HCT116 (cell line): ENCODE results near the gene FCHSD2. TPM values are rescaled to one million over a fixed set of nuclear protein-coding genes. Genes with fewer than 3 reads are reported as not detected.

Experiments
- ATAC-seq: fragments of 200-7000 bp; cut with Tn5 transposase; 2 replicates; pipeline ENCODE4 v1.9.1; 2020; ENCODE audit warnings: mild to moderate bottlenecking, moderate library complexity
- BruUV-seq: library from RNA; stranded (reverse); fragments of 400-500 nt; replicated peaks from 2 replicates; lab custom pipeline; 2021; lab: Mats Ljungman, UMichigan
- CTCF ChIA-PET: fragments of 300-600 bp; sonication (Branson Sonifier 250); formaldehyde crosslinking; loops from one replicate; lab custom pipeline; 2021; ENCODE audit warnings: antibody characterized with exemption; lab: Charles Lee
- POLR2A ChIA-PET: fragments of 300-600, 350-600 bp; sonication (Branson Sonifier 250); formaldehyde crosslinking; loops from one replicate; lab custom pipeline; 2021; ENCODE audit warnings: antibody characterized with exemption; lab: Charles Lee
- RAD21 ChIA-PET, 2 experiments: fragments of 300-600 bp; sonication (Branson Sonifier 250); formaldehyde crosslinking; loops; one replicate each; lab custom pipeline; 2023; ENCODE audit warnings: low total read pairs in 2 of 2; ENCODE audit not compliant: uncharacterized antibody in 2 of 2, unreplicated experiment in 2 of 2, low non-redundant PET in 1 of 2; lab: Charles Lee
- DNase-seq: peaks from one replicate; pipeline ENCODE4 v3.0.0-alpha.2; 2010; ENCODE audit warnings: low read depth, low spot score
- H2AFZ ChIP-seq: fragments of 200-600 bp; shearing (Covaris generic), sonication (generic); 2 replicates; pipeline ENCODE4 v1.6.1; 2017; ENCODE audit warnings: low read depth, mixed run types, mixed read lengths, antibody characterized with exemption, low read length; ENCODE audit not compliant: poor library complexity, severe bottlenecking
- H3K27ac ChIP-seq: 2 replicates; pipeline ENCODE4 v1.5.1; 2012; ENCODE audit warnings: low read depth, low read length
- H3K27me3 ChIP-seq: fragments of 200-600 bp; sonication (generic); 2 replicates; pipeline ENCODE4 v1.6.1; 2016; ENCODE audit warnings: mixed run types, low read length, mixed read lengths; ENCODE audit not compliant: insufficient read depth
- H3K36me3 ChIP-seq, 2 experiments: fragments of 200-500 bp in 1 of 2; fragments of 200-600 bp in 1 of 2; sonication (Bioruptor generic) in 1 of 2; sonication (generic) in 1 of 2; 2 replicates each; pipeline versions ENCODE4 v1.5.1 to v1.6.1; 2014 to 2016; ENCODE audit warnings: low read length in 2 of 2, inconsistent platforms in 1 of 2, mixed read lengths in 1 of 2, mixed run types in 1 of 2; ENCODE audit not compliant: insufficient read depth in 2 of 2, control insufficient read depth in 1 of 2
- H3K4me1 ChIP-seq, 2 experiments: fragments of 200-600 bp in 1 of 2; sonication (generic) in 1 of 2; 2 replicates each; pipeline versions ENCODE4 v1.5.1 to v1.6.1; 2012 to 2017; ENCODE audit warnings: low read length in 2 of 2, inconsistent platforms in 1 of 2, mild to moderate bottlenecking in 1 of 2, mixed read lengths in 1 of 2, mixed run types in 1 of 2, moderate library complexity in 1 of 2; ENCODE audit not compliant: insufficient read depth in 2 of 2, control insufficient read depth in 1 of 2
- H3K4me2 ChIP-seq: fragments of 200-600 bp; sonication (generic); 2 replicates; pipeline ENCODE4 v1.6.1; 2017; ENCODE audit warnings: mixed run types, low read length, mixed read lengths
- H3K4me3 ChIP-seq, 2 experiments: fragments of 200-600 bp in 1 of 2; sonication (generic) in 1 of 2; replicated peaks in 1 of 2; 2 replicates each; pipeline ENCODE4 v1.5.1; 2011 to 2016; ENCODE audit warnings: low read length in 2 of 2, control low read depth in 1 of 2, low read depth in 1 of 2, mild to moderate bottlenecking in 1 of 2, mixed read lengths in 1 of 2, mixed run types in 1 of 2
- H3K79me2 ChIP-seq: fragments of 200-600 bp; sonication (generic); 2 replicates; pipeline ENCODE4 v1.6.1; 2017; ENCODE audit warnings: mild to moderate bottlenecking, mixed run types, low read length, moderate library complexity, mixed read lengths; ENCODE audit not compliant: insufficient read depth
- H3K9ac ChIP-seq: fragments of 200-600 bp; sonication (generic); 2 replicates; pipeline ENCODE4 v1.6.1; 2016; ENCODE audit warnings: low read length, mixed read lengths
- H3K9me2 ChIP-seq: fragments of 200-600 bp; sonication (generic), shearing (Covaris generic); 2 replicates; pipeline ENCODE4 v1.6.1; 2017; ENCODE audit warnings: mixed run types, mild to moderate bottlenecking, moderate library complexity; ENCODE audit not compliant: insufficient read depth
- H3K9me3 ChIP-seq, 2 experiments: fragments of 200-500 bp in 1 of 2; fragments of 200-600 bp in 1 of 2; sonication (Bioruptor generic) in 1 of 2; sonication (generic) in 1 of 2; 2 replicates each; pipeline ENCODE4 v1.6.1; 2014 to 2017; ENCODE audit warnings: low read length in 2 of 2, mixed read lengths in 2 of 2, inconsistent platforms in 1 of 2, low read depth in 1 of 2, mild to moderate bottlenecking in 1 of 2, mixed run types in 1 of 2, moderate library complexity in 1 of 2; ENCODE audit not compliant: control insufficient read depth in 1 of 2, insufficient read depth in 1 of 2
- H4K20me1 ChIP-seq: fragments of 200-600 bp; sonication (generic), shearing (Covaris generic); 2 replicates; pipeline ENCODE4 v1.6.1; 2017; ENCODE audit warnings: mixed run types, mild to moderate bottlenecking, moderate library complexity; ENCODE audit not compliant: insufficient read depth
- CBX3 ChIP-seq: IDR thresholded peaks from 2 replicates; pipeline ENCODE4 v1.6.1; 2012; ENCODE audit warnings: low read depth
- EZH2 ChIP-seq: fragments of 200-600 bp; sonication (generic); IDR thresholded peaks from 2 replicates; pipeline ENCODE4 v1.6.1; 2017; ENCODE audit warnings: antibody characterized with exemption, mixed run types
- EZH2phosphoT487 ChIP-seq: fragments of 200-600 bp; IDR thresholded peaks from 2 replicates; pipeline ENCODE4 v1.6.1; 2018; ENCODE audit warnings: antibody characterized with exemption, borderline replicate concordance
- JUND ChIP-seq: IDR thresholded peaks from 2 replicates; pipeline ENCODE4 v1.6.1; 2012
- POLR2A ChIP-seq: IDR thresholded peaks from 2 replicates; pipeline ENCODE4 v1.7.0; 2011; ENCODE audit warnings: borderline replicate concordance; ENCODE audit not compliant: insufficient read depth, insufficient read length; ENCODE audit errors: extremely low read depth
- TCF7L2 ChIP-seq: IDR thresholded peaks from 2 replicates; pipeline ENCODE4 v1.7.0; 2011; ENCODE audit warnings: borderline replicate concordance, inconsistent platforms; ENCODE audit not compliant: insufficient read depth, insufficient read length; ENCODE audit errors: extremely low read depth
- intact Hi-C: fragments of 100-400 bp; cut with micrococcal nuclease; formaldehyde crosslinking; loops from 2 replicates; pipeline ENCODE4 v1.10.0; 2022
- total RNA-seq: library from RNA; stranded (reverse); gene quantifications from one replicate; pipeline ENCODE4 v1.2.1, GENCODE V29; 2021; ENCODE audit not compliant: unreplicated experiment

The FCHSD2 gene
- total RNA-seq, 1 experiment from 2014 or later = 15.0 TPM

GRCh38 chr11:72829884-72830533 lies 312.1 kb downstream of the FCHSD2 start:
- H3K4me1 ChIP-seq = peaks cover 0 to 6% of the 10 kb centered on the region in 2 experiments; a peak in 2 of 4 replicates
- no peak for TF ChIP-seq POLR2A
- TF ChIP-seq EZH2phosphoT487 = no peak
- TF ChIP-seq EZH2 = no peak
- H3K4me2 ChIP-seq = no peak overlapping the region
- no peak overlapping the region for H3K27ac ChIP-seq
- no peak for ATAC-seq
- no peak overlapping the region for H3K9ac ChIP-seq
- ChIA-PET RAD21 (no interaction called here), CTCF (interaction anchor here (2.4 to 4.1 kb wide), 2 partner anchors 105 to 348 kb away, joined by 10 to 79 read pairs; no protein-coding TSS in a partner anchor), POLR2A (no interaction called here)
- no peaks in the 10 kb centered on the region for H3K27me3 ChIP-seq
- BruUV-seq = no TSS peak
- no peak for DNase-seq
- intact Hi-C loops = no loop called here
- H3K4me3 ChIP-seq = no peak overlapping the region
- no peak overlapping the region for H2AFZ ChIP-seq
- no peaks in the 10 kb centered on the region for H4K20me1 ChIP-seq
- H3K9me2 ChIP-seq = no peaks in the 10 kb centered on the region
- no peaks in the 10 kb centered on the region for H3K36me3 ChIP-seq
- no peaks in the 10 kb centered on the region for H3K79me2 ChIP-seq
- no peaks in the 10 kb centered on the region for H3K9me3 ChIP-seq

GRCh38 chr11:72829178-72829577 lies 312.9 kb downstream of the FCHSD2 start:
- DNase-seq = no peak
- no peaks in the 10 kb centered on the region for H3K27me3 ChIP-seq
- no peaks in the 10 kb centered on the region for H3K79me2 ChIP-seq
- no peaks in the 10 kb centered on the region for H3K9me2 ChIP-seq
- no TSS peak for BruUV-seq
- no peak overlapping the region for H3K4me2 ChIP-seq
- H3K4me1 ChIP-seq = peaks cover 0 to 6% of the 10 kb centered on the region in 2 experiments; a peak in 2 of 4 replicates
- H3K27ac ChIP-seq = no peak overlapping the region
- ChIA-PET RAD21 (no interaction called here), CTCF (interaction anchor here (4.1 kb wide), 1 partner anchor 349 kb away, joined by 79 read pairs; no protein-coding TSS in a partner anchor), POLR2A (no interaction called here)
- no peaks in the 10 kb centered on the region for H3K9me3 ChIP-seq
- TF ChIP-seq TCF7L2 = no peak
- no peak for TF ChIP-seq JUND
- no peak for TF ChIP-seq CBX3
- H2AFZ ChIP-seq = no peak overlapping the region
- ATAC-seq = no peak
- intact Hi-C loops = no loop called here
- H3K36me3 ChIP-seq = no peaks in the 10 kb centered on the region
- no peaks in the 10 kb centered on the region for H4K20me1 ChIP-seq
- H3K9ac ChIP-seq = no peak overlapping the region
- H3K4me3 ChIP-seq = no peak overlapping the region
